Spleen (tissue), 11 donors: ENCODE data around the gene MIEF2. TPM values are rescaled to one million over a fixed set of nuclear protein-coding genes. Genes with fewer than 3 reads are reported as not detected.

Source experiments
- DNase-seq: peaks from one replicate; pipeline ENCODE4 v3.0.0-alpha.2; 2020
- H3K27ac ChIP-seq, 8 donors: fragments of 200-600 bp; sonication (generic) in 7 of 8; 1 replicate in 4 of 8; 2 replicates in 4 of 8; pipeline versions ENCODE4 v1.5.0 to v1.8.0; 2016 to 2021; ENCODE audit warnings: inconsistent platforms in 4 of 8, mild to moderate bottlenecking in 4 of 8, moderate library complexity in 1 of 8
- H3K27me3 ChIP-seq, 7 donors: fragments of 200-600 bp; sonication (generic) in 6 of 7; replicated peaks in 1 of 7; 1 replicate in 4 of 7; 2 replicates in 3 of 7; pipeline versions ENCODE4 v1.5.0 to v1.8.0; 2016 to 2021; ENCODE audit warnings: inconsistent platforms in 3 of 7, mild to moderate bottlenecking in 1 of 7
- H3K36me3 ChIP-seq, 6 donors: fragments of 200-600 bp; sonication (generic) in 5 of 6; 1 replicate in 4 of 6; 2 replicates in 2 of 6; pipeline versions ENCODE4 v1.5.0 to v1.8.0; 2016 to 2021; ENCODE audit warnings: inconsistent platforms in 2 of 6
- H3K4me1 ChIP-seq, 6 donors: fragments of 200-600 bp; sonication (generic) in 5 of 6; 1 replicate in 3 of 6; 2 replicates in 3 of 6; pipeline versions ENCODE4 v1.5.0 to v1.8.0; 2016 to 2021; ENCODE audit warnings: inconsistent platforms in 3 of 6
- H3K4me3 ChIP-seq, 8 donors: fragments of 200-600 bp; sonication (generic) in 7 of 8; 1 replicate in 4 of 8; 2 replicates in 4 of 8; pipeline versions ENCODE4 v1.5.0 to v1.8.0; 2016 to 2021; ENCODE audit warnings: inconsistent platforms in 4 of 8, mild to moderate bottlenecking in 4 of 8, moderate library complexity in 2 of 8
- H3K9me3 ChIP-seq, 8 donors: fragments of 200-600 bp; sonication (generic) in 7 of 8; 1 replicate in 4 of 8; 2 replicates in 4 of 8; pipeline versions ENCODE4 v1.5.0 to v1.8.0; 2016 to 2021; ENCODE audit warnings: inconsistent platforms in 4 of 8
- POLR2A ChIP-seq, 3 donors: fragments of 450-650 bp; IDR thresholded peaks; one replicate each; pipeline ENCODE4 v1.5.1; 2017; ENCODE audit warnings: antibody characterized with exemption in 3 of 3, mild to moderate bottlenecking in 1 of 3
- POLR2AphosphoS5 ChIP-seq, 3 donors: sonication (generic); formaldehyde crosslinking; IDR thresholded peaks; one replicate each; pipeline ENCODE4 v1.5.1; 2017; ENCODE audit warnings: antibody characterized with exemption in 3 of 3
- WGBS, 5 donors: extraction: QIAGEN DNeasy Blood & Tissue Kit in 3 of 5; methylation state at CpG; one replicate each; pipeline versions ENCODE4 v1.1.5 to v1.1.7; 2013 to 2018; 5-methylcytosine and 5-hydroxymethylcytosine counted together
- intact Hi-C: fragments of 100-400 bp; cut with DNase I; formaldehyde crosslinking; loops from one replicate; pipeline ENCODE4 v1.15.0; 2023; ENCODE audit warnings: low total_unique reads
- polyA plus RNA-seq, 3 donors: library from polyadenylated mRNA; stranded (reverse); fragments of 200-250 nt; gene quantifications; one replicate each; pipeline ENCODE4 v1.2.1, GENCODE V29; 2013
- total RNA-seq, 7 donors: library from RNA; depleted of rRNA in 3 of 7; stranded (reverse); fragments of >200 nt in 3 of 7; fragmentation: NEBNext Ultra II Directional in 4 of 7; extraction: Animal tissue kit (Norgen Biotek cat#: 25700) in 4 of 7; gene quantifications; one replicate each; pipeline versions ENCODE4 v1.1.0 to v1.2.1, GENCODE V29; 2016 to 2021
- TF ChIP-seq, protein P1 (sequence below), 11 experiments: fragments of 200-600 bp in 7 of 11; fragments of 450-650 bp in 4 of 11; sonication (generic) in 4 of 11; IDR thresholded peaks in 8 of 11; conservative IDR thresholded peaks in 3 of 11; 1 replicate in 7 of 11; 2 replicates in 4 of 11; pipeline versions ENCODE4 v1.4.0 to v1.8.0; 2016 to 2021; ENCODE audit warnings: antibody characterized with exemption in 11 of 11, inconsistent platforms in 4 of 11, mild to moderate bottlenecking in 1 of 11
- donor health status: healthy with polysubstance abuse.
- donor health status: DM: no; HTN: no; CAD: no; lungs with moderate emphysema.
- donor health status: DM: no; HTN: no; CAD: no.
- donor health status: Bipolar disorder and iron deficiency.
- donor health status: healthy.
- donor health status: DM: no; HTN: no; CAD: no.
- donor health status: DM: yes; HTN: yes; CAD: no.

MIEF2 gene
- total and polyA plus RNA-seq, 10 donors, result 4.6 to 24.8 (median 11.7) TPM

DNA sequence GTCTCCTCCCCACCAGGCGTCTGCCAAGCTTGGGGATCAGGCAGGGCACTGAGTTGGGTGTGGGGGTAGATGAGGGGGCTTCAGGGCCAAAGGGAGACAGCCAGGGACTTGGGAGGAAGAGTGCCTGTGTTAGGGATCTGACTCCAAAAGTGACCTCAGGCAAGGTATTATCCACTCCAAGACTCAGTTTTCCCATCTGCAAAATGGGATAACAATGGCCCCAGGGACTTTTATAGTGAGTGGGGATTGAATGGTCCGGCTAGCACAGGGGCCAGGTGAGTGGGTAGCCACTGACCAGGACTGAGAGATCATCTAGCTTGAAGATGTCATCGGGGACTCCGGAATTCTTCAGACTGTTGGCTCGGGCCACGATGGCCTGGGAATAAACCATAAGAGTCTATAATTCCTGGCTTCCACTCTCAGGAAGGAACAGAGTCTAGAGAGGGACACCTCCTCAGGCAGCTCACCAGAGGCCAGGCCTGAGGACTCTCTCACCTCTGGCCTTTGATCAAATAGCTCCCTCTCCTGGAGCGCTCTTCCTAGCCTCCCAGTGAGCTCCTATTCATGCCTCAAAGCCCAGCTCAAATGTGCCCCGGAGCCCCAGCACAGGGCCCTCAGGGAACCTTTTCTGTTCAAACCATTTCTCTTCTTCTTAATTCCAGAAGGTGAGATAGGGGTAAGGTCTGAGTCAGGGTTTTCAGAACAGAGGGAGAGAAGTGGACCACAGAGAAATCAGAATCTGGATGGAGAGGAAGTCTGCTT lies 5.4 kb upstream of the MIEF2 start:
- no peak for DNase-seq
- Histone ChIP-seq H3K36me3 (peaks cover 6 to 69% (median 65%) of the 10 kb centered on the region in 6 donors), H3K27me3 (no peaks in the 10 kb centered on the region), H3K27ac (no peak overlapping the region), H3K4me1 (peaks cover 25 to 43% (median 37%) of the 10 kb centered on the region in 6 donors), H3K9me3 (no peaks in the 10 kb centered on the region), H3K4me3 (no peak overlapping the region)
- TF ChIP-seq POLR2AphosphoS5 (IDR thresholded peaks at IDR 0.05), result no peak
- TF ChIP-seq, protein P1, sequence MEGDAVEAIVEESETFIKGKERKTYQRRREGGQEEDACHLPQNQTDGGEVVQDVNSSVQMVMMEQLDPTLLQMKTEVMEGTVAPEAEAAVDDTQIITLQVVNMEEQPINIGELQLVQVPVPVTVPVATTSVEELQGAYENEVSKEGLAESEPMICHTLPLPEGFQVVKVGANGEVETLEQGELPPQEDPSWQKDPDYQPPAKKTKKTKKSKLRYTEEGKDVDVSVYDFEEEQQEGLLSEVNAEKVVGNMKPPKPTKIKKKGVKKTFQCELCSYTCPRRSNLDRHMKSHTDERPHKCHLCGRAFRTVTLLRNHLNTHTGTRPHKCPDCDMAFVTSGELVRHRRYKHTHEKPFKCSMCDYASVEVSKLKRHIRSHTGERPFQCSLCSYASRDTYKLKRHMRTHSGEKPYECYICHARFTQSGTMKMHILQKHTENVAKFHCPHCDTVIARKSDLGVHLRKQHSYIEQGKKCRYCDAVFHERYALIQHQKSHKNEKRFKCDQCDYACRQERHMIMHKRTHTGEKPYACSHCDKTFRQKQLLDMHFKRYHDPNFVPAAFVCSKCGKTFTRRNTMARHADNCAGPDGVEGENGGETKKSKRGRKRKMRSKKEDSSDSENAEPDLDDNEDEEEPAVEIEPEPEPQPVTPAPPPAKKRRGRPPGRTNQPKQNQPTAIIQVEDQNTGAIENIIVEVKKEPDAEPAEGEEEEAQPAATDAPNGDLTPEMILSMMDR (IDR thresholded peaks at IDR 0.05 in 8 of 11, conservative IDR thresholded peaks at IDR 0.05 in 3 of 11), result no peak
- TF ChIP-seq POLR2A (IDR thresholded peaks at IDR 0.05), result no peak
- 95 to 100% (median 97%) methylated on average over 8 of the region's 8 CpGs for WGBS, 5 donors
- intact Hi-C loops, result no loop called here

DNA sequence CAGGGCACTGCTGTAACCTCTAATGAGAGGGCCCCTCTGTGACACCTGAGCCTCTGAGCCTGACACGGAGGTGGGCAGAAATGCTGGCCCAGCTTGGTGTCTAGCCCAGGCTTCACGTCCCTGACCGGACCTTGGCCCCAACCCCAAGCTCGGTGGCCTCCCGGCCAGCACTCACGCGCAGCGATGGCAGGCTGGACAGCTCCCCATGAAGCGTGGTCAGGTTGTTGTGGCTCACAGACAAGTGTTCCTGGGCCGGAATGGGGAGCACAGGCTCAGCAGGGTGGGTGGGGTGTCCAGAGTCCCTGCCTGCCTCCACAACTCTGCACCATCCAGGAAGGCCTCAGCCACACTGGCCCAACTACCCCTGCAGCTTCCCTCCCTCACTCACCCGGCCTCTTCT lies 4.1 kb upstream of the MIEF2 start:
- intact Hi-C loops, result no loop called here
- DNase-seq, result no peak
- Histone ChIP-seq H3K4me1 (peaks cover 25 to 51% (median 45%) of the 10 kb centered on the region in 6 donors), H3K4me3 (peak overlapping the region in 1 of 8 donors; percentile 99), H3K36me3 (peaks cover 6 to 56% (median 52%) of the 10 kb centered on the region in 6 donors), H3K27me3 (no peaks in the 10 kb centered on the region), H3K27ac (peak overlapping the region in 4 of 8 donors; percentile 93 to 99 (median 98)), H3K9me3 (no peaks in the 10 kb centered on the region)
- WGBS, 5 donors, result 77 to 90% (median 83%) methylated on average over 10 to 11 of the region's 11 CpGs
- no peak for TF ChIP-seq POLR2A (IDR thresholded peaks at IDR 0.05)
- TF ChIP-seq, protein P1 (IDR thresholded peaks at IDR 0.05 in 8 of 11, conservative IDR thresholded peaks at IDR 0.05 in 3 of 11), result no peak
- no peak for TF ChIP-seq POLR2AphosphoS5 (IDR thresholded peaks at IDR 0.05)

GRCh38 chr17:18256776-18257175 lies 3.7 kb upstream of the MIEF2 start:
- intact Hi-C loops, result no loop called here
- peaks cover 3 to 52% (median 48%) of the 10 kb centered on the region in 6 donors for H3K36me3 ChIP-seq
- peak overlapping the region in 4 of 8 donors; percentile 93 to 99 (median 98) for H3K4me3 ChIP-seq
- TF ChIP-seq POLR2A (IDR thresholded peaks at IDR 0.05), result no peak
- TF ChIP-seq POLR2AphosphoS5 (IDR thresholded peaks at IDR 0.05), result no peak
- TF ChIP-seq, protein P1 (IDR thresholded peaks at IDR 0.05 in 8 of 11, conservative IDR thresholded peaks at IDR 0.05 in 3 of 11), result no peak
- H3K27ac ChIP-seq, result peak overlapping the region in 5 of 8 donors; percentile 93 to 99 (median 98)
- H3K4me1 ChIP-seq, result peaks cover 28 to 56% (median 50%) of the 10 kb centered on the region in 6 donors
- no peaks in the 10 kb centered on the region for H3K9me3 ChIP-seq
- no peak for DNase-seq
- no peaks in the 10 kb centered on the region for H3K27me3 ChIP-seq
- WGBS, 5 donors, result 78 to 90% (median 87%) methylated on average over 6 to 7 of the region's 7 CpGs

GRCh38 chr17:18257268-18257981 lies 3.0 kb upstream of the MIEF2 start:
- peak; percentile 89 for DNase-seq
- Histone ChIP-seq H3K4me1 (peaks cover 35 to 62% (median 55%) of the 10 kb centered on the region in 6 donors), H3K4me3 (peak overlapping the region; percentile 78 to 100 (median 98)), H3K9me3 (no peaks in the 10 kb centered on the region), H3K27me3 (no peaks in the 10 kb centered on the region), H3K36me3 (peaks cover 0 to 45% (median 42%) of the 10 kb centered on the region in 6 donors), H3K27ac (peak overlapping the region; percentile 80 to 99 (median 96))
- no peak for TF ChIP-seq POLR2A (IDR thresholded peaks at IDR 0.05)
- TF ChIP-seq, protein P1 (IDR thresholded peaks at IDR 0.05 in 8 of 11, conservative IDR thresholded peaks at IDR 0.05 in 3 of 11), result no peak
- TF ChIP-seq POLR2AphosphoS5 (IDR thresholded peaks at IDR 0.05), result peak in 2 of 3 donors; percentile 2 to 7
- WGBS, 5 donors, result 21 to 30% (median 26%) methylated on average over 12 to 18 of the region's 18 CpGs
- intact Hi-C loops, result no loop called here
